Measurements from ENCODE around the gene GAS2.

DNA sequence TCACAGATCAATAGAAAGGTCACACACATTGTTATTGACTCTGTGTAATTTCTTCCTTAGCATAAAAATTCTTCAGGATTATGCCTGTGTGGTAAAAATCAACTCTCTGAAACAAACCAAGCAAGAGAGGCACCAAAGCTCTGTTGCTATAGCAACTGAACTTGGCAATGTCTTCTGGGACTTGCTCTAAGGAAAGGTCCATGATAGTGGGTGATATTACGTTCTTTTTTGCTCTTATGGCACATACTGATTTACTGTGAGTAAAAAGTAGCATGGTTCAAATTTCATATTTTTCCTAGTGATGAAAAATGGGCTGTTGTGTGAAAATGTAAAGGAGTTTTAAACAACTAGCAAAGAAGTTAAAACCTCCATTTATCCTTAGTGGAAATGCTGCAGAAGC, 96.8 kb downstream of the GAS2 start:
- TF ChIP-seq, protein P1, sequence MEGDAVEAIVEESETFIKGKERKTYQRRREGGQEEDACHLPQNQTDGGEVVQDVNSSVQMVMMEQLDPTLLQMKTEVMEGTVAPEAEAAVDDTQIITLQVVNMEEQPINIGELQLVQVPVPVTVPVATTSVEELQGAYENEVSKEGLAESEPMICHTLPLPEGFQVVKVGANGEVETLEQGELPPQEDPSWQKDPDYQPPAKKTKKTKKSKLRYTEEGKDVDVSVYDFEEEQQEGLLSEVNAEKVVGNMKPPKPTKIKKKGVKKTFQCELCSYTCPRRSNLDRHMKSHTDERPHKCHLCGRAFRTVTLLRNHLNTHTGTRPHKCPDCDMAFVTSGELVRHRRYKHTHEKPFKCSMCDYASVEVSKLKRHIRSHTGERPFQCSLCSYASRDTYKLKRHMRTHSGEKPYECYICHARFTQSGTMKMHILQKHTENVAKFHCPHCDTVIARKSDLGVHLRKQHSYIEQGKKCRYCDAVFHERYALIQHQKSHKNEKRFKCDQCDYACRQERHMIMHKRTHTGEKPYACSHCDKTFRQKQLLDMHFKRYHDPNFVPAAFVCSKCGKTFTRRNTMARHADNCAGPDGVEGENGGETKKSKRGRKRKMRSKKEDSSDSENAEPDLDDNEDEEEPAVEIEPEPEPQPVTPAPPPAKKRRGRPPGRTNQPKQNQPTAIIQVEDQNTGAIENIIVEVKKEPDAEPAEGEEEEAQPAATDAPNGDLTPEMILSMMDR (IDR thresholded peaks at IDR 0.05) = no peak
- no peak for TF ChIP-seq TAF1 (IDR thresholded peaks at IDR 0.05; ENCODE audit: borderline replicate concordance, low read depth, low read length)
- no peak for TF ChIP-seq SIN3A (IDR thresholded peaks at IDR 0.05; ENCODE audit: borderline replicate concordance, low read depth, low read length)
- TF ChIP-seq, protein P2, sequence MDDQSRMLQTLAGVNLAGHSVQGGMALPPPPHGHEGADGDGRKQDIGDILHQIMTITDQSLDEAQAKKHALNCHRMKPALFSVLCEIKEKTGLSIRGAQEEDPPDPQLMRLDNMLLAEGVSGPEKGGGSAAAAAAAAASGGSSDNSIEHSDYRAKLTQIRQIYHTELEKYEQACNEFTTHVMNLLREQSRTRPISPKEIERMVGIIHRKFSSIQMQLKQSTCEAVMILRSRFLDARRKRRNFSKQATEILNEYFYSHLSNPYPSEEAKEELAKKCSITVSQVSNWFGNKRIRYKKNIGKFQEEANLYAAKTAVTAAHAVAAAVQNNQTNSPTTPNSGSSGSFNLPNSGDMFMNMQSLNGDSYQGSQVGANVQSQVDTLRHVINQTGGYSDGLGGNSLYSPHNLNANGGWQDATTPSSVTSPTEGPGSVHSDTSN (IDR thresholded peaks at IDR 0.05) = no peak
- TF ChIP-seq POLR2AphosphoS5 (IDR thresholded peaks at IDR 0.05; ENCODE audit: low read depth, low read length) = no peak
- no peak for TF ChIP-seq NRF1 (IDR thresholded peaks at IDR 0.05; ENCODE audit: low read depth, low read length)
- no peak for TF ChIP-seq RXRA (IDR thresholded peaks at IDR 0.05; ENCODE audit: borderline replicate concordance, low read depth)
- TF ChIP-seq, protein P3, sequence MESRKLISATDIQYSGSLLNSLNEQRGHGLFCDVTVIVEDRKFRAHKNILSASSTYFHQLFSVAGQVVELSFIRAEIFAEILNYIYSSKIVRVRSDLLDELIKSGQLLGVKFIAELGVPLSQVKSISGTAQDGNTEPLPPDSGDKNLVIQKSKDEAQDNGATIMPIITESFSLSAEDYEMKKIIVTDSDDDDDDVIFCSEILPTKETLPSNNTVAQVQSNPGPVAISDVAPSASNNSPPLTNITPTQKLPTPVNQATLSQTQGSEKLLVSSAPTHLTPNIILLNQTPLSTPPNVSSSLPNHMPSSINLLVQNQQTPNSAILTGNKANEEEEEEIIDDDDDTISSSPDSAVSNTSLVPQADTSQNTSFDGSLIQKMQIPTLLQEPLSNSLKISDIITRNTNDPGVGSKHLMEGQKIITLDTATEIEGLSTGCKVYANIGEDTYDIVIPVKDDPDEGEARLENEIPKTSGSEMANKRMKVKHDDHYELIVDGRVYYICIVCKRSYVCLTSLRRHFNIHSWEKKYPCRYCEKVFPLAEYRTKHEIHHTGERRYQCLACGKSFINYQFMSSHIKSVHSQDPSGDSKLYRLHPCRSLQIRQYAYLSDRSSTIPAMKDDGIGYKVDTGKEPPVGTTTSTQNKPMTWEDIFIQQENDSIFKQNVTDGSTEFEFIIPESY (IDR thresholded peaks at IDR 0.05; ENCODE audit: borderline replicate concordance, low read depth) = no peak
- no peak for TF ChIP-seq RAD21 (IDR thresholded peaks at IDR 0.05; ENCODE audit: low read length)
- TF ChIP-seq, protein P4, sequence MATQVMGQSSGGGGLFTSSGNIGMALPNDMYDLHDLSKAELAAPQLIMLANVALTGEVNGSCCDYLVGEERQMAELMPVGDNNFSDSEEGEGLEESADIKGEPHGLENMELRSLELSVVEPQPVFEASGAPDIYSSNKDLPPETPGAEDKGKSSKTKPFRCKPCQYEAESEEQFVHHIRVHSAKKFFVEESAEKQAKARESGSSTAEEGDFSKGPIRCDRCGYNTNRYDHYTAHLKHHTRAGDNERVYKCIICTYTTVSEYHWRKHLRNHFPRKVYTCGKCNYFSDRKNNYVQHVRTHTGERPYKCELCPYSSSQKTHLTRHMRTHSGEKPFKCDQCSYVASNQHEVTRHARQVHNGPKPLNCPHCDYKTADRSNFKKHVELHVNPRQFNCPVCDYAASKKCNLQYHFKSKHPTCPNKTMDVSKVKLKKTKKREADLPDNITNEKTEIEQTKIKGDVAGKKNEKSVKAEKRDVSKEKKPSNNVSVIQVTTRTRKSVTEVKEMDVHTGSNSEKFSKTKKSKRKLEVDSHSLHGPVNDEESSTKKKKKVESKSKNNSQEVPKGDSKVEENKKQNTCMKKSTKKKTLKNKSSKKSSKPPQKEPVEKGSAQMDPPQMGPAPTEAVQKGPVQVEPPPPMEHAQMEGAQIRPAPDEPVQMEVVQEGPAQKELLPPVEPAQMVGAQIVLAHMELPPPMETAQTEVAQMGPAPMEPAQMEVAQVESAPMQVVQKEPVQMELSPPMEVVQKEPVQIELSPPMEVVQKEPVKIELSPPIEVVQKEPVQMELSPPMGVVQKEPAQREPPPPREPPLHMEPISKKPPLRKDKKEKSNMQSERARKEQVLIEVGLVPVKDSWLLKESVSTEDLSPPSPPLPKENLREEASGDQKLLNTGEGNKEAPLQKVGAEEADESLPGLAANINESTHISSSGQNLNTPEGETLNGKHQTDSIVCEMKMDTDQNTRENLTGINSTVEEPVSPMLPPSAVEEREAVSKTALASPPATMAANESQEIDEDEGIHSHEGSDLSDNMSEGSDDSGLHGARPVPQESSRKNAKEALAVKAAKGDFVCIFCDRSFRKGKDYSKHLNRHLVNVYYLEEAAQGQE (IDR thresholded peaks at IDR 0.05; ENCODE audit: low read depth, low read length) = no peak
- no peak for TF ChIP-seq EZH2phosphoT487 (IDR thresholded peaks at IDR 0.05; ENCODE audit: borderline replicate concordance, low read depth)
- TF ChIP-seq, protein P5, sequence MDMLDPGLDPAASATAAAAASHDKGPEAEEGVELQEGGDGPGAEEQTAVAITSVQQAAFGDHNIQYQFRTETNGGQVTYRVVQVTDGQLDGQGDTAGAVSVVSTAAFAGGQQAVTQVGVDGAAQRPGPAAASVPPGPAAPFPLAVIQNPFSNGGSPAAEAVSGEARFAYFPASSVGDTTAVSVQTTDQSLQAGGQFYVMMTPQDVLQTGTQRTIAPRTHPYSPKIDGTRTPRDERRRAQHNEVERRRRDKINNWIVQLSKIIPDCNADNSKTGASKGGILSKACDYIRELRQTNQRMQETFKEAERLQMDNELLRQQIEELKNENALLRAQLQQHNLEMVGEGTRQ (IDR thresholded peaks at IDR 0.05; ENCODE audit: borderline replicate concordance, low read depth, low read length) = no peak

All from SK-N-SH (cell line).